Measurements from ENCODE around the gene POM121.
"Not testable (repeated sequence)": the region's sequence is repeated elsewhere in the genome, so short reads cannot be mapped to it uniquely, and the experiment has no call there.

DNA sequence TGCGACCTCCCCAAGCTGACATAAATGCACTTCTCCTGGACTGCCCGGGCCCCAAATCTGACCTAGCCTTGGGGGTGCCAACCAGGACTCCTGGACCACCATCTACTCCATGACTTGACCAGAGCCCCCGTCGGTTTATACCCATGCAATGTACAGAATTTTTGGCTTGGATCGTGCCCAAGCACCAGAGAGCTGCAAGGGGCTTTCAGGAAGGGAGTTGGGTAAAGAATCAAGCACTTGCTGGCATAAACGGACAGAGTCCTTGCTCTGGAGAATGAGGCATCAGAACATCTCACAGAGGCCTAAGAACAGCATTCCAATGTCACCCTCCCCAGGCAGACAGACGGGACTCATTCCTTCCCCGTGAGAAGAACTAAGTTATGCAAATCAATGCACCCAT, 38.2 kb downstream of the POM121 start:
- not testable (repeated sequence) for TF ChIP-seq CTCF, EP300 (IDR thresholded peaks at IDR 0.05)

All from upper lobe of left lung (tissue), 4 donors.